PC-9 (cell line): Measurements from ENCODE around the gene ZCCHC4. TPM values are rescaled to one million over a fixed set of nuclear protein-coding genes. Genes with fewer than 3 reads are reported as not detected.

ENCODE experiments used
- BruUV-seq: library from RNA; stranded (reverse); fragments of 400-500 nt; replicated peaks from 2 replicates; lab custom pipeline; 2021; lab: Mats Ljungman, UMichigan
- CTCF ChIA-PET: fragments of 300-600 bp; sonication (Branson Sonifier 250); formaldehyde crosslinking; loops from one replicate; lab custom pipeline; 2022; ENCODE audit warnings: antibody characterized with exemption; lab: Charles Lee
- POLR2A ChIA-PET: fragments of 300-600 bp; sonication (Branson Sonifier 250); formaldehyde crosslinking; loops from one replicate; lab custom pipeline; 2022; ENCODE audit warnings: antibody characterized with exemption; ENCODE audit not compliant: unreplicated experiment; lab: Charles Lee
- DNase-seq, 2 experiments: peaks; one replicate each; pipeline versions ENCODE4 v3.0.0 to v3.0.0-alpha.2; 2015 to 2022; ENCODE audit warnings: mixed read lengths in 1 of 2
- H2AFZ ChIP-seq: fragments of 200-600 bp; sonication (generic); 2 replicates; pipeline ENCODE4 v1.8.1; 2017; ENCODE audit warnings: antibody characterized with exemption
- H3F3A ChIP-seq: fragments of 200-600 bp; sonication (generic); 2 replicates; pipeline ENCODE4 v1.8.1; 2017; ENCODE audit warnings: antibody characterized with exemption, mild to moderate bottlenecking, low read depth; ENCODE audit not compliant: insufficient read depth
- H3K27ac ChIP-seq: fragments of 200-600 bp; sonication (generic); 2 replicates; pipeline ENCODE4 v1.6.1; 2016; ENCODE audit warnings: mixed run types
- H3K27me3 ChIP-seq: fragments of 200-600 bp; sonication (generic); 2 replicates; pipeline ENCODE4 v1.6.1; 2016; ENCODE audit warnings: low read depth, mixed run types; ENCODE audit not compliant: insufficient read depth
- H3K36me3 ChIP-seq: fragments of 200-600 bp; sonication (generic); 2 replicates; pipeline ENCODE4 v1.6.1; 2016; ENCODE audit warnings: low read depth, mixed run types
- H3K4me1 ChIP-seq: fragments of 200-600 bp; sonication (generic); replicated peaks from 2 replicates; pipeline ENCODE4 v1.6.1; 2016; ENCODE audit warnings: mixed run types; ENCODE audit not compliant: insufficient read depth
- H3K4me2 ChIP-seq: fragments of 200-600 bp; sonication (generic); 2 replicates; pipeline ENCODE4 v1.6.1; 2017; ENCODE audit warnings: mixed run types
- H3K4me3 ChIP-seq: fragments of 200-600 bp; sonication (generic); 2 replicates; pipeline ENCODE4 v1.6.1; 2016; ENCODE audit warnings: mixed run types
- H3K79me2 ChIP-seq: fragments of 200-600 bp; sonication (generic); 2 replicates; pipeline ENCODE4 v1.6.1; 2017; ENCODE audit warnings: low read depth, mixed run types
- H3K9me2 ChIP-seq: fragments of 200-600 bp; sonication (generic); 2 replicates; pipeline ENCODE4 v1.8.1; 2017; ENCODE audit warnings: mild to moderate bottlenecking; ENCODE audit not compliant: insufficient read depth
- H3K9me3 ChIP-seq: fragments of 200-600 bp; sonication (generic); 2 replicates; pipeline ENCODE4 v1.8.1; 2016; ENCODE audit warnings: low read depth; ENCODE audit not compliant: insufficient read depth
- H4K20me1 ChIP-seq: fragments of 200-600 bp; sonication (generic); 2 replicates; pipeline ENCODE4 v1.8.1; 2017; ENCODE audit not compliant: insufficient read depth
- CTCF ChIP-seq: fragments of 200-600 bp; sonication (generic); conservative IDR thresholded peaks from 2 replicates; pipeline ENCODE4 v1.6.1; 2017; ENCODE audit warnings: mixed run types, antibody characterized with exemption, mild to moderate bottlenecking, moderate library complexity
- EZH2 ChIP-seq: fragments of 200-600 bp; sonication (generic); IDR thresholded peaks from 2 replicates; pipeline ENCODE4 v1.8.0; 2017; ENCODE audit warnings: antibody characterized with exemption, low read depth
- intact Hi-C: fragments of 100-400 bp; cut with micrococcal nuclease; formaldehyde crosslinking; loops from one replicate; pipeline ENCODE4 v1.10.0; 2022; ENCODE audit not compliant: unreplicated experiment
- total RNA-seq: library from RNA; stranded (reverse); gene quantifications from 2 replicates; pipeline ENCODE4 v1.2.3, GENCODE V29; 2021

The ZCCHC4 gene
- total RNA-seq, 1 experiment from 2014 or later = 11.7 TPM

- Histone ChIP-seq H2AFZ (peak within 1 kb of the TSS; percentile 88), H3F3A (0 out of 2 replicates have a peak, but pooled peaks cover 5% of the 10 kb centered on the region), H3K9me2 (no peaks in the 10 kb centered on the region), H3K4me1 (peaks cover 11% of the 10 kb centered on the region; the same call in 1 of the 2 replicates), H3K4me3 (peak within 1 kb of the TSS; percentile 92), H3K27me3 (no peaks in the 10 kb centered on the region), H3K9me3 (no peaks in the 10 kb centered on the region), H3K27ac (peak within 1 kb of the TSS; percentile 37; the same call in 1 of the 2 replicates), H3K79me2 (peaks cover 26% of the 10 kb centered on the region), H3K4me2 (peak within 1 kb of the TSS; percentile 87), H3K36me3 (no peaks in the 10 kb centered on the region), H4K20me1 (no peaks in the 10 kb centered on the region)
- ChIA-PET POLR2A (interaction anchor here (0.6 to 0.7 kb wide), 2 partner anchors 217 to 245 kb away, joined by 3 to 7 read pairs; partner anchors contain the start of gene SEPSECS), CTCF (no interaction called here)
- intact Hi-C loops = loop anchor here (1.0 to 5.0 kb wide), 2 partner anchors 65 to 215 kb away; partner anchors contain the start of genes SEPSECS and ZCCHC4
- no TSS peak for BruUV-seq
- peak; percentile 77 to 95 for DNase-seq
- no peak for TF ChIP-seq CTCF
- no peak for TF ChIP-seq EZH2
These were observed 64.4 kb downstream of the ZCCHC4 start, which contains the start of gene ANAPC4 for GRCh38 chr4:25376754-25377571. ANAPC4 (plus strand) TSS chr4:25377263; CDS start chr4:25377428, 165 bp downstream.

- peak overlapping the region; percentile 92 for H3K4me3 ChIP-seq
- peaks cover 26% of the 10 kb centered on the region for H3K79me2 ChIP-seq
- peak overlapping the region; percentile 88 for H2AFZ ChIP-seq
- TSS peak; percentile 63 for BruUV-seq
- H3F3A ChIP-seq = 0 out of 2 replicates have a peak, but pooled peaks cover 5% of the 10 kb centered on the region
- H4K20me1 ChIP-seq = no peaks in the 10 kb centered on the region
- H3K9me2 ChIP-seq = no peaks in the 10 kb centered on the region
- no peaks in the 10 kb centered on the region for H3K9me3 ChIP-seq
- H3K27me3 ChIP-seq = no peaks in the 10 kb centered on the region
- H3K4me1 ChIP-seq = peaks cover 11% of the 10 kb centered on the region; the same call in 1 of the 2 replicates
- H3K27ac ChIP-seq = no peak overlapping the region
- peak overlapping the region; percentile 85 for H3K4me2 ChIP-seq
- no peak for DNase-seq
- intact Hi-C loops = loop anchor here (1.0 to 5.0 kb wide), 2 partner anchors 66 to 216 kb away; partner anchors contain the start of genes SEPSECS and ZCCHC4
- POLR2A ChIA-PET = no interaction called here
- 0 out of 2 replicates have a peak, but pooled peaks cover 7% of the 10 kb centered on the region for H3K36me3 ChIP-seq
- CTCF ChIA-PET = no interaction called here
- TF ChIP-seq CTCF (no peak), EZH2 (no peak)
These were observed 65.2 kb downstream of the ZCCHC4 start for GRCh38 chr4:25377572-25378436.

GRCh38 chr4:25378437-25378743 lies 65.8 kb downstream of the ZCCHC4 start:
- no TSS peak for BruUV-seq
- DNase-seq = no peak
- no peaks in the 10 kb centered on the region for H3K27me3 ChIP-seq
- H3K27ac ChIP-seq = no peak overlapping the region
- no peaks in the 10 kb centered on the region for H4K20me1 ChIP-seq
- no peaks in the 10 kb centered on the region for H3K9me2 ChIP-seq
- H3K4me3 ChIP-seq = peak overlapping the region; percentile 92; the same call in 1 of the 2 replicates
- H3K4me2 ChIP-seq = peak overlapping the region; percentile 85
- TF ChIP-seq EZH2 = no peak
- TF ChIP-seq CTCF = no peak
- H3K9me3 ChIP-seq = no peaks in the 10 kb centered on the region
- ChIA-PET CTCF (no interaction called here), POLR2A (no interaction called here)
- H3K36me3 ChIP-seq = 0 out of 2 replicates have a peak, but pooled peaks cover 7% of the 10 kb centered on the region
- peaks cover 11% of the 10 kb centered on the region; the same call in 1 of the 2 replicates for H3K4me1 ChIP-seq
- H2AFZ ChIP-seq = no peak overlapping the region
- H3K79me2 ChIP-seq = peaks cover 26% of the 10 kb centered on the region
- intact Hi-C loops = loop anchor here (5.0 kb wide), 1 partner anchor 216 kb away; the partner anchor contains the start of gene SEPSECS
- 0 out of 2 replicates have a peak, but pooled peaks cover 5% of the 10 kb centered on the region for H3F3A ChIP-seq
